GM12878 (cell line): ENCODE results near the gene NPW. TPM values are rescaled to one million over a fixed set of nuclear protein-coding genes. Genes with fewer than 3 reads are reported as not detected.

ENCODE experiments used
- ATAC-seq: fragments of 200-7000 bp; cut with Tn5 transposase; 3 replicates; pipeline ENCODE4 v1.9.1; 2020; ENCODE audit warnings: mild to moderate bottlenecking, moderate library complexity
- BruUV-seq: library from RNA; stranded (reverse); fragments of 400-500 nt; replicated peaks from 2 replicates; lab custom pipeline; 2021; lab: Mats Ljungman, UMichigan
- CTCF ChIA-PET: fragments of 300-600 bp; sonication (Branson Sonifier 250); formaldehyde crosslinking; extraction: SDS; loops from one replicate; lab custom pipeline; 2021; ENCODE audit warnings: inconsistent platforms; lab: Yijun Ruan, JAX
- POLR2A ChIA-PET: fragments of 350-600 bp; formaldehyde crosslinking; extraction: SDS; loops from one replicate; lab custom pipeline; 2021; ENCODE audit warnings: inconsistent platforms; lab: Charles Lee
- RAD21 ChIA-PET: fragments of 300-600 bp; sonication (Branson Sonifier 250); formaldehyde crosslinking; loops from one replicate; lab custom pipeline; 2023; ENCODE audit warnings: antibody characterized with exemption; ENCODE audit not compliant: unreplicated experiment; lab: Charles Lee
- SMC1A ChIA-PET: fragments of 300-600 bp; sonication (Branson Sonifier 250); formaldehyde crosslinking; loops from one replicate; lab custom pipeline; 2023; ENCODE audit not compliant: unreplicated experiment, uncharacterized antibody; lab: Charles Lee
- DNase-seq: peaks from one replicate; pipeline ENCODE4 v3.0.0-alpha.2; 2011; ENCODE audit warnings: low read depth, low spot score
- FAIRE-seq: peaks from 3 replicates; lab custom pipeline; 2011; peaks lifted over from hg19 to GRCh38; lab: Jason Lieb, UNC
- H2AFZ ChIP-seq: 2 replicates; pipeline ENCODE4 v1.6.0; 2011; ENCODE audit warnings: low read depth, low read length, control low read depth; ENCODE audit not compliant: control insufficient read depth
- H3K27ac ChIP-seq: 2 replicates; pipeline ENCODE4 v1.5.1; 2011; ENCODE audit warnings: control low read depth; ENCODE audit not compliant: control insufficient read depth, insufficient read depth
- H3K27me3 ChIP-seq, 2 experiments: replicated peaks in 1 of 2; 2 replicates each; pipeline versions ENCODE4 v1.6.0 to v1.6.1; 2011; ENCODE audit warnings: low read length in 1 of 2; ENCODE audit not compliant: control insufficient read depth in 2 of 2, insufficient read depth in 2 of 2
- H3K36me3 ChIP-seq, 2 experiments: 2 replicates each; pipeline ENCODE4 v1.5.1; 2011; ENCODE audit warnings: low read length in 1 of 2; ENCODE audit not compliant: control insufficient read depth in 2 of 2, insufficient read depth in 2 of 2
- H3K4me1 ChIP-seq: 2 replicates; pipeline ENCODE4 v1.6.1; 2011; ENCODE audit warnings: mild to moderate bottlenecking, low read length, moderate library complexity, mixed read lengths; ENCODE audit not compliant: control insufficient read depth, insufficient read depth
- H3K4me2 ChIP-seq: 2 replicates; pipeline ENCODE4 v1.6.0; 2011; ENCODE audit warnings: control low read depth; ENCODE audit not compliant: control insufficient read depth, insufficient read depth
- H3K4me3 ChIP-seq: fragments of 200-600 bp; sonication (generic); 2 replicates; pipeline ENCODE4 v1.5.1; 2016
- H3K79me2 ChIP-seq: 2 replicates; pipeline ENCODE4 v1.6.0; 2011; ENCODE audit warnings: low read length; ENCODE audit not compliant: control insufficient read depth, insufficient read depth
- H3K9ac ChIP-seq: 2 replicates; pipeline ENCODE4 v1.8.0; 2011; ENCODE audit warnings: low read length, control low read depth, mixed read lengths; ENCODE audit not compliant: control insufficient read depth, insufficient read depth
- H3K9me3 ChIP-seq: replicated peaks from 3 replicates; pipeline ENCODE4 v1.5.1; 2011; ENCODE audit warnings: mild to moderate bottlenecking, low read length; ENCODE audit not compliant: control insufficient read depth, insufficient read depth
- H4K20me1 ChIP-seq: 2 replicates; pipeline ENCODE4 v1.6.0; 2011; ENCODE audit not compliant: control insufficient read depth, insufficient read depth
- CREM ChIP-seq: IDR thresholded peaks from 2 replicates; pipeline ENCODE4 v1.6.1; 2014; ENCODE audit warnings: antibody characterized with exemption, low read depth
- LARP7 ChIP-seq: fragments of 450-650 bp; IDR thresholded peaks from 2 replicates; pipeline ENCODE4 v1.6.1; 2017; ENCODE audit warnings: mild to moderate bottlenecking
- MEF2B ChIP-seq: fragments of 450-650 bp; IDR thresholded peaks from 2 replicates; pipeline ENCODE4 v1.6.1; 2018; ENCODE audit warnings: mild to moderate bottlenecking, moderate library complexity; ENCODE audit not compliant: partially characterized antibody, poor library complexity, severe bottlenecking
- NFYB ChIP-seq: IDR thresholded peaks from 2 replicates; pipeline ENCODE4 v1.6.1; 2011; ENCODE audit warnings: low read depth, mild to moderate bottlenecking, low read length, improper control_type of control experiment, moderate library complexity; ENCODE audit not compliant: insufficient read depth
- POLR2AphosphoS5 ChIP-seq: IDR thresholded peaks from 2 replicates; pipeline ENCODE4 v1.6.1; 2011; ENCODE audit warnings: mild to moderate bottlenecking, low read length, inconsistent platforms
- RB1 ChIP-seq: fragments of 450-650 bp; formaldehyde crosslinking; IDR thresholded peaks from 2 replicates; pipeline ENCODE4 v1.6.1; 2017; ENCODE audit warnings: mild to moderate bottlenecking, borderline replicate concordance
- SMARCA5 ChIP-seq: fragments of 450-650 bp; IDR thresholded peaks from 2 replicates; pipeline ENCODE4 v1.6.1; 2017; ENCODE audit warnings: mild to moderate bottlenecking
- STAT1 ChIP-seq: fragments of 450-650 bp; conservative IDR thresholded peaks from 2 replicates; pipeline ENCODE4 v1.6.1; 2014; ENCODE audit warnings: antibody characterized with exemption, mild to moderate bottlenecking
- ZBTB11 ChIP-seq: fragments of 450-650 bp; formaldehyde crosslinking; IDR thresholded peaks from 2 replicates; pipeline ENCODE4 v1.5.0; 2022; ENCODE audit warnings: mild to moderate bottlenecking, missing genetic modification characterization
- WGBS: methylation state at CpG from one replicate; pipeline ENCODE4 v1.1.6; 2016; ENCODE audit warnings: low lambda C conversion rate; ENCODE audit not compliant: insufficient replicate concordance, insufficient coverage; ENCODE audit errors: missing lambda C conversion rate; 5-methylcytosine and 5-hydroxymethylcytosine counted together
- in situ Hi-C: fragments of 300-500 bp; cut with MboI; formaldehyde crosslinking; loops from 9 replicates; pipeline ENCODE4 v1.14.3; 2018; ENCODE audit warnings: mixed read lengths
- intact Hi-C: fragments of 100-400 bp; cut with micrococcal nuclease; formaldehyde crosslinking; loops from one replicate; pipeline ENCODE4 v1.14.2; 2022; ENCODE audit not compliant: unreplicated experiment
- polyA plus RNA-seq, 11 experiments: library from polyadenylated mRNA; depleted of rRNA in 4 of 11; unstranded in 6 of 11; stranded (reverse) in 5 of 11; fragments of >200 nt; fragmentation: Nextera tagmentation in 4 of 11; fragmentation: Illumina TruSeq in 1 of 11; extraction: Ambion mirVana in 4 of 11; extraction: Trizol in 1 of 11; gene quantifications; 1 replicate in 1 of 11; 2 replicates in 10 of 11; pipeline versions ENCODE4 v1.2.1 to v1.2.3, GENCODE V29; 2011 to 2016; ENCODE audit warnings: inconsistent platforms in 2 of 11, missing spikeins in 2 of 11, low read depth in 1 of 11
- total RNA-seq, 4 experiments: library from RNA; depleted of rRNA in 3 of 4; stranded (reverse); fragments of >200 nt in 3 of 4; fragmentation: Illumina TruSeq in 1 of 4; extraction: Trizol in 1 of 4; gene quantifications; 2 replicates each; pipeline versions ENCODE4 v1.2.1 to v1.2.3, GENCODE V29; 2013 to 2021
- TF ChIP-seq, protein P1 (sequence below): IDR thresholded peaks from 2 replicates; pipeline ENCODE4 v1.6.1; 2012; ENCODE audit warnings: low read depth, low read length, improper control_type of control experiment
- TF ChIP-seq, protein P2 (sequence below): fragments of 450-650 bp; formaldehyde crosslinking; IDR thresholded peaks from 2 replicates; pipeline ENCODE4 v1.4.0; 2022; ENCODE audit warnings: mild to moderate bottlenecking, moderate library complexity
- TF ChIP-seq, protein P3 (sequence below): fragments of 450-650 bp; conservative IDR thresholded peaks from 2 replicates; pipeline ENCODE4 v1.6.1; 2017; ENCODE audit warnings: mild to moderate bottlenecking, moderate library complexity

NPW gene
- total and polyA plus RNA-seq, 10 of the 15 experiments (the other 5 are each of a cell fraction or from before 2014, with no cell fraction given): 0.23 to 2.5 (median 0.98) TPM; not detected in 4

DNA sequence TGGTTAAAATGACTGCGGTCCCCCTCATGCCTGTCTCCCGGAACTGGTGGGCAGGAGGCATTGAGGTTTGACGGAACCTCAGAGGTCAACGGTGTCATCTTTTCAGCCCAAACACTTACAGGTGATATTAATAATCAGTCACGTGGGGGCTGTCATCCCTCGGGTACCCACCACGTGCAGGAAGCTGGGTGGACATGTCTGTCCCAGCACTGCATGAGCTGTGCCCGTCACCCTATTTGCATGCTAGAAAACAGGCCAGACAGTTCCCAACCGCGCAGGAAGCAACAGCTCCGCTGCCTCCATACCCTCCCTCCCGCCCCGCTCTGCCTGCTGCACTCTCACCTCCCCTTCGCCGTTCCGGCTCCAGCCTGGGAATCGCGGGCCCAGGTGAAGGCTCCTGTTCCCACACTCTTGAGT, 28.4 kb upstream of the NPW start (continued):
- peak; percentile 82 for TF ChIP-seq MEF2B
- TF ChIP-seq, protein P1, sequence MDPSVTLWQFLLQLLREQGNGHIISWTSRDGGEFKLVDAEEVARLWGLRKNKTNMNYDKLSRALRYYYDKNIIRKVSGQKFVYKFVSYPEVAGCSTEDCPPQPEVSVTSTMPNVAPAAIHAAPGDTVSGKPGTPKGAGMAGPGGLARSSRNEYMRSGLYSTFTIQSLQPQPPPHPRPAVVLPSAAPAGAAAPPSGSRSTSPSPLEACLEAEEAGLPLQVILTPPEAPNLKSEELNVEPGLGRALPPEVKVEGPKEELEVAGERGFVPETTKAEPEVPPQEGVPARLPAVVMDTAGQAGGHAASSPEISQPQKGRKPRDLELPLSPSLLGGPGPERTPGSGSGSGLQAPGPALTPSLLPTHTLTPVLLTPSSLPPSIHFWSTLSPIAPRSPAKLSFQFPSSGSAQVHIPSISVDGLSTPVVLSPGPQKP: no peak
- TF ChIP-seq, protein P2, sequence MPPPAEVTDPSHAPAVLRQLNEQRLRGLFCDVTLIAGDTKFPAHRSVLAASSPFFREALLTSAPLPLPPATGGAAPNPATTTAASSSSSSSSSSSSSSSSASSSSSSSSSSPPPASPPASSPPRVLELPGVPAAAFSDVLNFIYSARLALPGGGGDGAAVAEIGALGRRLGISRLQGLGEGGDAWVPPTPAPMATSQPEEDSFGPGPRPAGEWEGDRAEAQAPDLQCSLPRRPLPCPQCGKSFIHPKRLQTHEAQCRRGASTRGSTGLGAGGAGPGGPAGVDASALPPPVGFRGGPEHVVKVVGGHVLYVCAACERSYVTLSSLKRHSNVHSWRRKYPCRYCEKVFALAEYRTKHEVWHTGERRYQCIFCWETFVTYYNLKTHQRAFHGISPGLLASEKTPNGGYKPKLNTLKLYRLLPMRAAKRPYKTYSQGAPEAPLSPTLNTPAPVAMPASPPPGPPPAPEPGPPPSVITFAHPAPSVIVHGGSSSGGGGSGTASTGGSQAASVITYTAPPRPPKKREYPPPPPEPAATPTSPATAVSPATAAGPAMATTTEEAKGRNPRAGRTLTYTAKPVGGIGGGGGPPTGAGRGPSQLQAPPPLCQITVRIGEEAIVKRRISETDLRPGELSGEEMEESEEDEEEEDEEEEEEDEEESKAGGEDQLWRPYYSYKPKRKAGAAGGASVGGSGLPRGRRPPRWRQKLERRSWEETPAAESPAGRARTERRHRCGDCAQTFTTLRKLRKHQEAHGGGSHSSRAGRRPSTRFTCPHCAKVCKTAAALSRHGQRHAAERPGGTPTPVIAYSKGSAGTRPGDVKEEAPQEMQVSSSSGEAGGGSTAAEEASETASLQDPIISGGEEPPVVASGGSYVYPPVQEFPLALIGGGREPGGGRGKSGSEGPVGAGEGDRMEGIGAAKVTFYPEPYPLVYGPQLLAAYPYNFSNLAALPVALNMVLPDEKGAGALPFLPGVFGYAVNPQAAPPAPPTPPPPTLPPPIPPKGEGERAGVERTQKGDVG: no peak

DNA sequence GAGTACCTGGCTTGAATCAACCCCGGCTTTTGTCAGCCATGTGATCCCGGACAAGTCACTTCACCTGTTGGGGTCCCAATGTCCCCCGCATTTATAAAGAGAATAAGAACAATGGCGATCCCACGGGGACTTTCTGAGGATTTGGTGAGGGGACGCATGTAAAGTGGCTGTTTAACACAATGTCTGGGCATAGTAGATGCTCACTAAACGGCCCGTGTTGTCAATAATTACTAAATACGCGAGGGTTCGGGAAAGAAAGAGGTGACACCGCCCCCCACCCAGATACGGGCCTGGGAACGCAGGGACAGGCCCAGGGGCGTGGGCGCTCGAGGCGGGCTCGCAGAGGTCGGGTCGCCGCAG, 28.0 kb upstream of the NPW start:
- H3K27me3 ChIP-seq: no peaks in the 10 kb centered on the region
- TF ChIP-seq NFYB: no peak
- peak; percentile 87 for TF ChIP-seq LARP7
- peak; percentile 43; the same call in 1 of the 2 replicates for TF ChIP-seq POLR2AphosphoS5
- TF ChIP-seq RB1: 0 out of 2 replicates have a peak, but pooled peaks have one; percentile 52
- peak; percentile 86; the same call in 1 of the 2 replicates for TF ChIP-seq SMARCA5
- TF ChIP-seq, protein P3, sequence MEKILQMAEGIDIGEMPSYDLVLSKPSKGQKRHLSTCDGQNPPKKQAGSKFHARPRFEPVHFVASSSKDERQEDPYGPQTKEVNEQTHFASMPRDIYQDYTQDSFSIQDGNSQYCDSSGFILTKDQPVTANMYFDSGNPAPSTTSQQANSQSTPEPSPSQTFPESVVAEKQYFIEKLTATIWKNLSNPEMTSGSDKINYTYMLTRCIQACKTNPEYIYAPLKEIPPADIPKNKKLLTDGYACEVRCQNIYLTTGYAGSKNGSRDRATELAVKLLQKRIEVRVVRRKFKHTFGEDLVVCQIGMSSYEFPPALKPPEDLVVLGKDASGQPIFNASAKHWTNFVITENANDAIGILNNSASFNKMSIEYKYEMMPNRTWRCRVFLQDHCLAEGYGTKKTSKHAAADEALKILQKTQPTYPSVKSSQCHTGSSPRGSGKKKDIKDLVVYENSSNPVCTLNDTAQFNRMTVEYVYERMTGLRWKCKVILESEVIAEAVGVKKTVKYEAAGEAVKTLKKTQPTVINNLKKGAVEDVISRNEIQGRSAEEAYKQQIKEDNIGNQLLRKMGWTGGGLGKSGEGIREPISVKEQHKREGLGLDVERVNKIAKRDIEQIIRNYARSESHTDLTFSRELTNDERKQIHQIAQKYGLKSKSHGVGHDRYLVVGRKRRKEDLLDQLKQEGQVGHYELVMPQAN: 0 out of 2 replicates have a peak, but pooled peaks have one; percentile 43
- 0 out of 2 replicates have a peak, but pooled peaks have one; percentile 52 for TF ChIP-seq STAT1
- TF ChIP-seq ZBTB11 (CRISPR knock-in tag): no peak
- TF ChIP-seq CREM: 0 out of 2 replicates have a peak, but pooled peaks have one; percentile 7

More for the DNA sequence above, 28.0 kb upstream of the NPW start:
- in situ Hi-C loops (no loop called here), intact Hi-C loops (no loop called here)
- peak overlapping the region; percentile 27; the same call in 1 of the 2 replicates for H3K27ac ChIP-seq
- peak overlapping the region; percentile 36 for H3K9ac ChIP-seq
- peak overlapping the region; percentile 65; the same call in 1 of the 2 replicates for H3K4me3 ChIP-seq
- peaks cover 26% of the 10 kb centered on the region for H3K4me1 ChIP-seq
- ChIA-PET RAD21 (interaction anchor here (0.9 to 1.9 kb wide), 4 partner anchors 10 to 27 kb away, joined by 3 to 12 read pairs (median 4); partner anchors contain the start of genes NOXO1 and RPS2), CTCF (interaction anchor here (0.9 to 6.5 kb wide), 4 partner anchors 10 to 27 kb away, joined by 3 to 54 read pairs (median 4); partner anchors contain the start of genes NOXO1, RNF151 and RPS2), POLR2A (interaction anchor here (1.0 to 3.3 kb wide), 8 partner anchors 10 to 314 kb away, joined by 3 to 18 read pairs (median 10); partner anchors contain the start of genes NOXO1, RNF151, RPS2 and TBL3), SMC1A (no interaction called here)
- peaks cover 1% of the 10 kb centered on the region; the same call in 1 of the 3 replicates for H3K9me3 ChIP-seq
- BruUV-seq: TSS peak; percentile 97
- no peak for DNase-seq
- ATAC-seq: no peak
- no peaks in the 10 kb centered on the region for H3K79me2 ChIP-seq
- peaks cover 0 to 2% of the 10 kb centered on the region in 2 experiments; a peak in 2 of 4 replicates for H3K36me3 ChIP-seq
- H2AFZ ChIP-seq: peak overlapping the region; percentile 3
- no peak for FAIRE-seq
- WGBS: 1% methylated on average over 22 of the region's 22 CpGs
- no peaks in the 10 kb centered on the region for H4K20me1 ChIP-seq
- peak overlapping the region; percentile 98 for H3K4me2 ChIP-seq
